SKM-1 treated with dmso at 0.1 percent for 144 hours (cell line): ENCODE measurements around the gene PRR30.
"Not testable (repeated sequence)": the region's sequence is repeated elsewhere in the genome, so short reads cannot be mapped to it uniquely, and the experiment has no call there.

Source experiments
- DNase-seq: peaks from one replicate; lab custom pipeline; 2025; ENCODE audit not compliant: unreplicated experiment; lab: John Stamatoyannopoulos, UW

PRR30 gene

GRCh38 chr2:27139310-27139709, at the start of gene PRR30:
PRR30 (minus strand) TSS chr2:27139410; CDS start chr2:27138329, 1,081 bp downstream.
- no peak for DNase-seq

- no peak for DNase-seq
Observed at GRCh38 chr2:27186613-27187345, 47.6 kb upstream of the PRR30 start.

- peak; percentile 83 for DNase-seq
Observed at GRCh38 chr2:27185331-27186026, 46.3 kb upstream of the PRR30 start.

GRCh38 chr2:27184115-27184514, 44.9 kb upstream of the PRR30 start:
- no peak for DNase-seq

GRCh38 chr2:27182346-27182745, 43.1 kb upstream of the PRR30 start:
- DNase-seq: no peak

- no peak for DNase-seq
Observed at GRCh38 chr2:27179344-27180000, 40.3 kb upstream of the PRR30 start.

GRCh38 chr2:27178469-27178868, 39.3 kb upstream of the PRR30 start:
- no peak for DNase-seq

- DNase-seq: no peak
Observed at GRCh38 chr2:27177441-27178351, 38.5 kb upstream of the PRR30 start.

- DNase-seq: not testable (repeated sequence)
Observed at GRCh38 chr2:27175781-27176180, 36.6 kb upstream of the PRR30 start.

GRCh38 chr2:27175330-27175729, 36.1 kb upstream of the PRR30 start:
- DNase-seq: no peak

GRCh38 chr2:27174638-27175037, 35.4 kb upstream of the PRR30 start:
- no peak for DNase-seq

- no peak for DNase-seq
Observed at GRCh38 chr2:27171351-27171848, 32.2 kb upstream of the PRR30 start.

- DNase-seq: no peak
Observed at GRCh38 chr2:27170581-27171337, 31.5 kb upstream of the PRR30 start.

GRCh38 chr2:27164960-27165763, 26.0 kb upstream of the PRR30 start:
- no peak for DNase-seq

GRCh38 chr2:27162151-27163121, 23.2 kb upstream of the PRR30 start:
- DNase-seq: no peak

GRCh38 chr2:27160191-27160590, 21.0 kb upstream of the PRR30 start:
- no peak for DNase-seq

GRCh38 chr2:27159271-27159670, 20.1 kb upstream of the PRR30 start:
- DNase-seq: no peak

GRCh38 chr2:27158468-27158867, 19.3 kb upstream of the PRR30 start:
- DNase-seq: no peak
